Measurements from ENCODE around the gene ARL4A. TPM values are rescaled to one million over a fixed set of nuclear protein-coding genes. Genes with fewer than 3 reads are reported as not detected.

ARL4A gene
- total and polyA plus RNA-seq, 2 donors (not counting 3 experiments of a cell fraction or from before 2014, with no cell fraction given), result 34.1 to 43.2 TPM

DNA sequence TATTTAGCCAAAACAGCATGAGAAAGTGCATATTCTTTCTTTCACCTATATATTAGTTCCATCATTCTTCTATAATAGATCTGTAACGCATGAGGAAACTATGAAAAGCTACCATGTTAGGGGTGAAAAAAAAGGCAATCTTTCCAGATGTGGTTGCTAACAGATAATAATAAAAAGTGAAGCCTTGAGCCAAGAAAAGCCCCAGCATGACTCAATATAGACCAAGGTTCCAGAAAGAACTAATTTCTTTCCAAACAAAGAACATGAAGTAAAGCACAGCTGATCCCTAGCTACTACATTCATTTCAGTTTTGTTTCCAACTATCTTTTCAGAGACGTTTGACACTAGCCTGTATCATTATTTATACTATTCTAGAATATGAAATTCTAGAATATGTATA is 16.4 kb downstream of the ARL4A start:
- H3K4me3 ChIP-seq (replicated peaks in 1 of 3; ENCODE audit: insufficient read depth in 1 of 3, low read depth in 1 of 3, low read length in 3 of 3), result no peak overlapping the region
- ChIA-PET CTCF (interaction anchor here (0.7 to 1.0 kb wide), 3 partner anchors 12 to 46 kb away, joined by 3 to 6 read pairs (median 4); partner anchors contain the start of gene ARL4A), POLR2A (no interaction called here)
- H3K9me1 ChIP-seq (replicated peaks; ENCODE audit: control insufficient read depth, extremely low read depth, insufficient read depth, low read length), result no peaks in the 10 kb centered on the region
- no peak overlapping the region for H2AFZ ChIP-seq (ENCODE audit: low read depth, low read length)
- intact Hi-C loops (cut with micrococcal nuclease), result no loop called here
- FAIRE-seq (no peak), DNase-seq (ENCODE audit: low read depth, low spot score) (no peak)
- TF ChIP-seq, protein P1, sequence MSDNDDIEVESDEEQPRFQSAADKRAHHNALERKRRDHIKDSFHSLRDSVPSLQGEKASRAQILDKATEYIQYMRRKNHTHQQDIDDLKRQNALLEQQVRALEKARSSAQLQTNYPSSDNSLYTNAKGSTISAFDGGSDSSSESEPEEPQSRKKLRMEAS (IDR thresholded peaks at IDR 0.05; ENCODE audit: insufficient read depth, insufficient read length), result no peak
- TF ChIP-seq FOS (IDR thresholded peaks at IDR 0.05; ENCODE audit: borderline replicate concordance, insufficient read depth, low read length) (no peak), POLR2AphosphoS5 (IDR thresholded peaks at IDR 0.05; ENCODE audit: insufficient read depth, low read depth, low read length) (no peak), POLR2A (IDR thresholded peaks at IDR 0.05; ENCODE audit: low read depth, low read length) (no peak), EZH2 (IDR thresholded peaks at IDR 0.05; ENCODE audit: borderline replicate concordance, low read depth, low read length, severe bottlenecking) (no peak), MYC (IDR thresholded peaks at IDR 0.05; ENCODE audit: low read depth, low read length) (no peak), JUN (IDR thresholded peaks at IDR 0.05; ENCODE audit: borderline replicate concordance, insufficient read depth, insufficient read length, low read depth) (no peak), GATA2 (IDR thresholded peaks at IDR 0.05; ENCODE audit: insufficient read depth, insufficient read length, low read depth, low read length) (no peak)
- TF ChIP-seq, protein P2, sequence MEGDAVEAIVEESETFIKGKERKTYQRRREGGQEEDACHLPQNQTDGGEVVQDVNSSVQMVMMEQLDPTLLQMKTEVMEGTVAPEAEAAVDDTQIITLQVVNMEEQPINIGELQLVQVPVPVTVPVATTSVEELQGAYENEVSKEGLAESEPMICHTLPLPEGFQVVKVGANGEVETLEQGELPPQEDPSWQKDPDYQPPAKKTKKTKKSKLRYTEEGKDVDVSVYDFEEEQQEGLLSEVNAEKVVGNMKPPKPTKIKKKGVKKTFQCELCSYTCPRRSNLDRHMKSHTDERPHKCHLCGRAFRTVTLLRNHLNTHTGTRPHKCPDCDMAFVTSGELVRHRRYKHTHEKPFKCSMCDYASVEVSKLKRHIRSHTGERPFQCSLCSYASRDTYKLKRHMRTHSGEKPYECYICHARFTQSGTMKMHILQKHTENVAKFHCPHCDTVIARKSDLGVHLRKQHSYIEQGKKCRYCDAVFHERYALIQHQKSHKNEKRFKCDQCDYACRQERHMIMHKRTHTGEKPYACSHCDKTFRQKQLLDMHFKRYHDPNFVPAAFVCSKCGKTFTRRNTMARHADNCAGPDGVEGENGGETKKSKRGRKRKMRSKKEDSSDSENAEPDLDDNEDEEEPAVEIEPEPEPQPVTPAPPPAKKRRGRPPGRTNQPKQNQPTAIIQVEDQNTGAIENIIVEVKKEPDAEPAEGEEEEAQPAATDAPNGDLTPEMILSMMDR (IDR thresholded peaks at IDR 0.05; ENCODE audit: extremely low read depth in 1 of 2, insufficient read depth in 1 of 2, low read depth in 1 of 2, low read length in 2 of 2), result no peak
- dilution Hi-C loops (cut with MboI; ENCODE audit: extremely low pct_ligation_motif_present, low sequenced_read_pairs), result no loop called here
- BruUV-seq (replicated peaks), result no TSS peak
- no peaks in the 10 kb centered on the region for H4K20me1 ChIP-seq (replicated peaks; ENCODE audit: control insufficient read depth, extremely low read depth, insufficient read depth, low read length)
- H3K9me3 ChIP-seq (replicated peaks; ENCODE audit: control insufficient read depth, insufficient read depth, low read length), result no peaks in the 10 kb centered on the region
- no peaks in the 10 kb centered on the region for H3K36me3 ChIP-seq (ENCODE audit: control insufficient read depth in 2 of 2, extremely low read depth in 1 of 2, insufficient read depth in 2 of 2, low read length in 2 of 2)
- H3K27ac ChIP-seq (ENCODE audit: insufficient read depth, low read depth, low read length), result no peak overlapping the region
- no peaks in the 10 kb centered on the region for H3K4me1 ChIP-seq (ENCODE audit: control insufficient read depth, extremely low read depth, insufficient read depth, low read length)
- H3K79me2 ChIP-seq (ENCODE audit: control insufficient read depth, insufficient read depth, low read length), result no peaks in the 10 kb centered on the region
- H3K4me2 ChIP-seq (ENCODE audit: insufficient read depth, low read length), result no peak overlapping the region
- no peaks in the 10 kb centered on the region for H3K27me3 ChIP-seq (ENCODE audit: control insufficient read depth in 2 of 2, insufficient read depth in 2 of 2, low read length in 2 of 2)
- no peak overlapping the region for H3K9ac ChIP-seq (replicated peaks; ENCODE audit: extremely low read depth, insufficient read depth, low read length)
